Kidney (tissue), 14 donors: ENCODE data around the gene TMEM109. TPM values are rescaled to one million over a fixed set of nuclear protein-coding genes. Genes with fewer than 3 reads are reported as not detected.
A peak's percentile ranks its signal among the peaks of the same experiment; 100 is the strongest.

Experiments used
- DNase-seq, 5 donors: peaks; one replicate each; pipeline ENCODE4 v3.0.0-alpha.2; 2013 to 2020
- FAIRE-seq: peaks from 2 replicates; lab custom pipeline; 2012; peaks lifted over from hg19 to GRCh38; lab: Jason Lieb, UNC
- H3K27ac ChIP-seq, 2 donors: one replicate each; pipeline ENCODE4 v1.7.0; 2013; ENCODE audit warnings: low read depth in 2 of 2, low read length in 2 of 2, inconsistent platforms in 1 of 2
- H3K27me3 ChIP-seq: one replicate; pipeline ENCODE4 v1.7.1; 2013; ENCODE audit warnings: low read length, inconsistent platforms; ENCODE audit not compliant: control insufficient read depth, insufficient read depth
- H3K36me3 ChIP-seq, 3 donors: one replicate each; pipeline versions ENCODE4 v1.7.0 to v1.7.1; 2013; ENCODE audit warnings: low read length in 3 of 3, control low read depth in 1 of 3, inconsistent platforms in 1 of 3; ENCODE audit not compliant: insufficient read depth in 3 of 3, control insufficient read depth in 2 of 3
- H3K4me1 ChIP-seq, 3 donors: one replicate each; pipeline versions ENCODE4 v1.7.0 to v1.7.1; 2013; ENCODE audit warnings: low read length in 3 of 3, inconsistent platforms in 1 of 3, low read depth in 1 of 3; ENCODE audit not compliant: control insufficient read depth in 2 of 3, insufficient read depth in 2 of 3
- H3K4me3 ChIP-seq, 3 donors: one replicate each; pipeline versions ENCODE4 v1.7.0 to v1.8.1; 2013; ENCODE audit warnings: low read length in 3 of 3, control low read depth in 1 of 3, inconsistent platforms in 1 of 3
- H3K9ac ChIP-seq, 3 donors: one replicate each; pipeline versions ENCODE4 v1.7.0 to v1.7.1; 2013; ENCODE audit warnings: low read length in 3 of 3, control low read depth in 1 of 3, inconsistent platforms in 1 of 3
- H3K9me3 ChIP-seq, 3 donors: one replicate each; pipeline versions ENCODE4 v1.7.0 to v1.7.1; 2013; ENCODE audit warnings: low read length in 3 of 3, control low read depth in 1 of 3, inconsistent platforms in 1 of 3; ENCODE audit not compliant: control insufficient read depth in 2 of 3, insufficient read depth in 1 of 3
- intact Hi-C: fragments of 100-400 bp; cut with DNase I; formaldehyde crosslinking; loops from one replicate; pipeline ENCODE4 v1.11.1; 2022
- polyA plus RNA-seq: library from polyadenylated mRNA; stranded (reverse); fragments of 350-450 nt; fragmentation: Illumina TruSeq; extraction: RNeasy Lipid Tissue Mini Kit (QIAGEN cat#74804); gene quantifications from one replicate; pipeline ENCODE4 v1.2.3, GENCODE V29; 2014; ENCODE audit warnings: low read depth, low replicate concordance; ENCODE audit not compliant: insufficient read depth
- total RNA-seq: library from RNA; stranded (reverse); fragmentation: NEBNext Ultra II Directional; extraction: Animal tissue kit (Norgen Biotek cat#: 25700); gene quantifications from one replicate; pipeline ENCODE4 v1.2.1, GENCODE V29; 2021
- TF ChIP-seq, protein P1 (sequence below): IDR thresholded peaks from 3 replicates; pipeline ENCODE4 v1.5.1; 2012; ENCODE audit warnings: mild to moderate bottlenecking, moderate library complexity, borderline replicate concordance; ENCODE audit not compliant: insufficient read depth; ENCODE audit errors: extremely low read depth
- donor health status: control.
- donor health status: control.
- donor health status: control.
- donor health status: control.
- donor health status: control.
- donor health status: DM: yes; HTN: yes; CAD: no.
- donor health status: Normal renal cell carcinoma (clear cell type).

The TMEM109 gene
- total and polyA plus RNA-seq, 2 donors from 2014 or later: 130 to 139 TPM

DNA sequence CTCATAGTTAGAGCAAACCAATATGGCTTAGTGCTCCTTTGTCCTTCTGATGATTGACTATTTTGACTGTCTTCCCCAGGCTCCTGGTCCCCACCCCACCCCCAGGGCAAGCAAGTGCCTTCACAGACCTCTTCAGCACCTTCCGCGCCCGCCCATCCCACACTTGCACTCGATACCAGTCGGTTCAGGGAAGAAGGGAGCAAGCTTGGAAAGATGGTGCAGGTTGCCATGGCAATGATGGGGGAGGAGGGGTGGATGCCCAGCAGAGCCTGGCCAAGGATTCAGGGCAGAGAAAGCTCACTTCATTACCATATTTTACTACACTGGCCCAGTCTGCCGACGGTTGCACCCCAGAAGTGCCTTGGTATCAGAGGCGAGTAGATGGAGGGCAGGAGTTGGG, 12.5 kb downstream of the TMEM109 start:
- TF ChIP-seq, protein P1, sequence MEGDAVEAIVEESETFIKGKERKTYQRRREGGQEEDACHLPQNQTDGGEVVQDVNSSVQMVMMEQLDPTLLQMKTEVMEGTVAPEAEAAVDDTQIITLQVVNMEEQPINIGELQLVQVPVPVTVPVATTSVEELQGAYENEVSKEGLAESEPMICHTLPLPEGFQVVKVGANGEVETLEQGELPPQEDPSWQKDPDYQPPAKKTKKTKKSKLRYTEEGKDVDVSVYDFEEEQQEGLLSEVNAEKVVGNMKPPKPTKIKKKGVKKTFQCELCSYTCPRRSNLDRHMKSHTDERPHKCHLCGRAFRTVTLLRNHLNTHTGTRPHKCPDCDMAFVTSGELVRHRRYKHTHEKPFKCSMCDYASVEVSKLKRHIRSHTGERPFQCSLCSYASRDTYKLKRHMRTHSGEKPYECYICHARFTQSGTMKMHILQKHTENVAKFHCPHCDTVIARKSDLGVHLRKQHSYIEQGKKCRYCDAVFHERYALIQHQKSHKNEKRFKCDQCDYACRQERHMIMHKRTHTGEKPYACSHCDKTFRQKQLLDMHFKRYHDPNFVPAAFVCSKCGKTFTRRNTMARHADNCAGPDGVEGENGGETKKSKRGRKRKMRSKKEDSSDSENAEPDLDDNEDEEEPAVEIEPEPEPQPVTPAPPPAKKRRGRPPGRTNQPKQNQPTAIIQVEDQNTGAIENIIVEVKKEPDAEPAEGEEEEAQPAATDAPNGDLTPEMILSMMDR: no peak
- H3K27me3 ChIP-seq: no peaks in the 10 kb centered on the region
- peaks cover 0 to 10% (median 0%) of the 10 kb centered on the region in 3 donors for H3K4me1 ChIP-seq
- H3K27ac ChIP-seq: no peak overlapping the region
- intact Hi-C loops: no loop called here
- DNase-seq: peak in 3 of 5 donors; percentile 39 to 48 (median 42)
- no peak overlapping the region for H3K4me3 ChIP-seq
- FAIRE-seq: no peak
- no peak overlapping the region for H3K9ac ChIP-seq
- no peaks in the 10 kb centered on the region for H3K9me3 ChIP-seq
- H3K36me3 ChIP-seq: peaks cover under 1 to 11% (median 2%) of the 10 kb centered on the region in 3 donors

DNA sequence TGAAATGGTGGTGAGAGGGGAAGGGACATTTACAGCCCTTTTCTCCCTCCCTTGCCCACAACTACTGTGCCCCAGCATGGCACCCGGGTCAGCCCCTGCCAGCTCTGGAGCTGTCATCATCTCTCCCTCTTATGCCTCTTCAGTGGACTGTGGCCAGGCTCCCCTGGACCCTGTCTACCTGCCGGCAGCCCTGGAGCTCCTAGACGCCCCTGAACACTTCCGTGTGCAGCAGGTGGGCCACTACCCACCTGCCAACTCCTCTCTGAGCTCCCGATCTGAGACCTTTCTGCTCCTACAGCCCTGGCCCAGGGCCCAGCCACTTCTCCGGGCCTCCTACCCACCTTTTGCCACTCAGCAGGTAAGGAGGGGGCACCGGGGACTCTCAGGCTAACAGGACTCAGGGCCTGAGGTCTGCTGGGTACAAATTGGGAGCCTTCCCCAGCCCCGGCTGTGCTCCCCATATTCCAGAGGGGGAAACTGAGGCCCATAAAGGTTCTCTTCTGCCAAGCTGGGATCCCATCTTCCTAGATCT, 13.2 kb downstream of the TMEM109 start:
- no peaks in the 10 kb centered on the region for H3K9me3 ChIP-seq
- H3K27me3 ChIP-seq: no peaks in the 10 kb centered on the region
- DNase-seq (no peak), FAIRE-seq (no peak)
- H3K4me1 ChIP-seq: peaks cover 0 to 10% (median 0%) of the 10 kb centered on the region in 3 donors
- H3K27ac ChIP-seq: no peak overlapping the region
- no peak overlapping the region for H3K4me3 ChIP-seq
- peaks cover 0 to 8% (median 0%) of the 10 kb centered on the region in 3 donors for H3K36me3 ChIP-seq
- intact Hi-C loops: no loop called here
- no peak overlapping the region for H3K9ac ChIP-seq
- TF ChIP-seq, protein P1: no peak

DNA sequence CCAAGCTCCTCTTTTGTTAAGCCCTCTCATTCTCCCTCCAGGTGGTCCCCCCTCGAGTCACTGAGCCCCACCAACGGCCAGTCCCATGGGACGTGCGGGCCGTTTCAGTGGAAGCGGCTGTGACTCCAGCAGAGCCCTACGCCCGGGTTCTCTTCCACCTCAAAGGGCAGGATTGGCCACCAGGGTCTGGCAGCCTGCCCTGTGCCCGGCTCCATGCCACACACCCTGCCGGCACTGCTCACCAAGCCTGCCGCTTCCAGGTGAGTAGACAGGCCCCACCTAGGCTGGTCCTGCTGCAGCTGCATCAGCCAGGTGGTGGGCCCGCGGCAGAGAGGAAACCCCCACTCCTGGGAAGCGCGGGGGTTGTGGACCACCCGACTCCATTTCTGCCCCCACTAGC, 13.6 kb downstream of the TMEM109 start:
- Histone ChIP-seq H3K4me1 (peaks cover 0 to 10% (median 0%) of the 10 kb centered on the region in 3 donors), H3K9me3 (no peaks in the 10 kb centered on the region), H3K4me3 (no peak overlapping the region), H3K36me3 (peaks cover 0 to 3% (median 0%) of the 10 kb centered on the region in 3 donors), H3K27me3 (no peaks in the 10 kb centered on the region), H3K9ac (no peak overlapping the region), H3K27ac (no peak overlapping the region)
- FAIRE-seq: no peak
- no peak for DNase-seq
- TF ChIP-seq, protein P1: no peak
- intact Hi-C loops: no loop called here
